ENCODE measurements around the gene FARP2. TPM values are rescaled to one million over a fixed set of nuclear protein-coding genes. Genes with fewer than 3 reads are reported as not detected.
"Not testable (repeated sequence)": the region's sequence is repeated elsewhere in the genome, so short reads cannot be mapped to it uniquely, and the experiment has no call there.

The FARP2 gene
- polyA plus RNA-seq, 1 of the 3 experiments (the other 2 are of a cell fraction) = 11.5 TPM

- WGBS (ENCODE audit: low lambda C conversion rate) = 96% methylated on average over 10 of the region's 10 CpGs
- TF ChIP-seq USF1 (IDR thresholded peaks at IDR 0.05; ENCODE audit: borderline replicate concordance, low read depth) = no peak
- no peak for TF ChIP-seq FOXJ3 (CRISPR knock-in tag; IDR thresholded peaks at IDR 0.05)
- TF ChIP-seq TCF12 (IDR thresholded peaks at IDR 0.05) = no peak
- no peak for TF ChIP-seq NRF1 (IDR thresholded peaks at IDR 0.05; ENCODE audit: low read depth, low read length)
- no peak for TF ChIP-seq TEAD4 (IDR thresholded peaks at IDR 0.05; ENCODE audit: borderline replicate concordance, insufficient read depth)
- TF ChIP-seq CHD2 (IDR thresholded peaks at IDR 0.05; ENCODE audit: low read length, partially characterized antibody) = no peak
- TF ChIP-seq YY1 (IDR thresholded peaks at IDR 0.05; ENCODE audit: low read depth) = no peak
- no peak for TF ChIP-seq GATA2 (CRISPR knock-in tag; IDR thresholded peaks at IDR 0.05)
- TF ChIP-seq, protein P1, sequence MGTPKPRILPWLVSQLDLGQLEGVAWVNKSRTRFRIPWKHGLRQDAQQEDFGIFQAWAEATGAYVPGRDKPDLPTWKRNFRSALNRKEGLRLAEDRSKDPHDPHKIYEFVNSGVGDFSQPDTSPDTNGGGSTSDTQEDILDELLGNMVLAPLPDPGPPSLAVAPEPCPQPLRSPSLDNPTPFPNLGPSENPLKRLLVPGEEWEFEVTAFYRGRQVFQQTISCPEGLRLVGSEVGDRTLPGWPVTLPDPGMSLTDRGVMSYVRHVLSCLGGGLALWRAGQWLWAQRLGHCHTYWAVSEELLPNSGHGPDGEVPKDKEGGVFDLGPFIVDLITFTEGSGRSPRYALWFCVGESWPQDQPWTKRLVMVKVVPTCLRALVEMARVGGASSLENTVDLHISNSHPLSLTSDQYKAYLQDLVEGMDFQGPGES (IDR thresholded peaks at IDR 0.05; ENCODE audit: low read depth, low read length) = no peak
- Histone ChIP-seq H3F3A (replicated peaks; ENCODE audit: insufficient read depth) (no peaks in the 10 kb centered on the region), H3K4me2 (no peak overlapping the region), H3K9me2 (no peaks in the 10 kb centered on the region), H3K9me3 (no peaks in the 10 kb centered on the region), H3K4me3 (ENCODE audit: low read depth in 2 of 2, low read length in 1 of 2) (no peak overlapping the region), H3K27ac (ENCODE audit: low read depth in 2 of 2, low read length in 1 of 2) (no peak overlapping the region), H3K9ac (no peak overlapping the region), H3K36me3 (replicated peaks in 1 of 2; ENCODE audit: control insufficient read depth in 1 of 2, insufficient read depth in 2 of 2, low read length in 1 of 2) (peaks cover 3% of the 10 kb centered on the region in 2 experiments), H3K4me1 (ENCODE audit: control insufficient read depth in 1 of 2, insufficient read depth in 2 of 2, low read depth in 1 of 2, low read length in 1 of 2) (no peaks in the 10 kb centered on the region), H4K20me1 (ENCODE audit: insufficient read depth) (no peaks in the 10 kb centered on the region), H3K79me2 (ENCODE audit: insufficient read depth) (no peaks in the 10 kb centered on the region), H3K27me3 (ENCODE audit: insufficient read depth) (no peaks in the 10 kb centered on the region), H2AFZ (ENCODE audit: low read depth) (no peak overlapping the region)
- POLR2A ChIA-PET = no interaction called here
- CTCF ChIA-PET = interaction anchor here (0.9 kb wide), 1 partner anchor 38 kb away, joined by 3 read pairs; no protein-coding TSS in a partner anchor
- no peak for DNase-seq
Observed at GRCh38 chr2:241451840-241452506, 95.9 kb downstream of the FARP2 start.

GRCh38 chr2:241453919-241454318 is 97.8 kb downstream of the FARP2 start:
- H3K79me2 ChIP-seq (ENCODE audit: insufficient read depth); H3K4me1 ChIP-seq (ENCODE audit: control insufficient read depth in 1 of 2, insufficient read depth in 2 of 2, low read depth in 1 of 2, low read length in 1 of 2); H3K4me3 ChIP-seq (ENCODE audit: low read depth in 2 of 2, low read length in 1 of 2); H3K9me3 ChIP-seq; H3K27ac ChIP-seq (ENCODE audit: low read depth in 2 of 2, low read length in 1 of 2); H3K27me3 ChIP-seq (ENCODE audit: insufficient read depth); H2AFZ ChIP-seq (ENCODE audit: low read depth); H3K9ac ChIP-seq; H3F3A ChIP-seq (replicated peaks; ENCODE audit: insufficient read depth); H3K4me2 ChIP-seq; DNase-seq; CTCF ChIA-PET; H4K20me1 ChIP-seq (ENCODE audit: insufficient read depth); POLR2A ChIA-PET; H3K36me3 ChIP-seq (replicated peaks in 1 of 2; ENCODE audit: control insufficient read depth in 1 of 2, insufficient read depth in 2 of 2, low read length in 1 of 2); H3K9me2 ChIP-seq: not testable (repeated sequence)
- whole genome bisulfite sequencing (ENCODE audit: low lambda C conversion rate) = 94% methylated on average over 9 of the region's 9 CpGs
